NCI-H82 treated with DMSO at 0.1 percent for 48 hours (cell line): ENCODE data around the gene GGACT.

Experiments
- DNase-seq: peaks from one replicate; lab custom pipeline; 2025; ENCODE audit not compliant: unreplicated experiment; lab: John Stamatoyannopoulos, UW

Gene GGACT

DNA sequence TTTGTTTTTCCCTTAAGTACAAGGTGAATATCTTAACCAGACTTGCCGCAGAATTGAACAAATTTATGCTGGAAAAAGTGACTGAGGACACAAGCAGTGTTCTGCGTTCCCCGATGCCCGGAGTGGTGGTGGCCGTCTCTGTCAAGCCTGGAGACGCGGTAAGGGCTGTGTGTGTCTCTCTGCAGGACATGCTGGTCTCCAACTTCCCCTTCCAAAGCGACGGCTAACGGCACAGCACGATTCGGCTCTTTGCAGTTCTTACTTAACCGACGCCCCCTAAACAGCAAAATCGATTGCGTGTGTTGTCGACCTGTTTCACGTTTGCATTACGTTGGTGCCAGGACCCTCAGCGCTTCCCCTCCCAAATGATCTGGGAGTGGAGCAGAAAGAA is 73.2 kb downstream of the GGACT start:
- no peak for DNase-seq

DNA sequence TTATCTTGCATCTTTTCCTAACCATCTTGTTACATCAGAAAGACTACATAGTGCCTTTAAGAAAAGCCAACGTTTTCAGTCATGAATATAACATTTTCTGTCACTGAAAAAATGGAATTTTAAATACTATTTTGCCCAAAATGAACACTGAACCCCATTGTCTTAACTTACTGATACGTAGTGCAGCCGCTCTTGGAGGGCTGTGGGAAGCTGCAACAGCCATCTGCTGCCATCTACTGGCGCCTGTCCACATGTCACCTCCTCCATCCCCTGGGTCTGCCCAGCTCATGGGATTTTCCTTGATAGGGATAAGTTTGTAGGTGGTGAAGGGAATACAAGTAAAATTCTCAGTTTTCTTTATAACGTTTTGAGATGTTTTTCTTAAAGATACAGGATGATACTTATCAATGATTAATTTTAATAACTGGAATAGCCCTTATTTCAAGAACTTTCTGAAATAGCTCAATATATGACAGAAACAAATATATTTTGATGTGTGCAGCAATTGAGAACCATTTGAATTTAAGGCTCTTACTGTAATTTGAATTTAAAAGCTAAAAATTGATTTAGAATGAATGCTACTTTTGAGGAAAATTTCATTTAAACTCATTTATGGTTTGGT is 73.7 kb downstream of the GGACT start:
- peak; percentile 54 for DNase-seq

- DNase-seq = no peak
Observed at GRCh38 chr13:100513987-100514670, 74.5 kb downstream of the GGACT start.

GRCh38 chr13:100513171-100513570 is 75.4 kb downstream of the GGACT start:
- DNase-seq = no peak

DNA sequence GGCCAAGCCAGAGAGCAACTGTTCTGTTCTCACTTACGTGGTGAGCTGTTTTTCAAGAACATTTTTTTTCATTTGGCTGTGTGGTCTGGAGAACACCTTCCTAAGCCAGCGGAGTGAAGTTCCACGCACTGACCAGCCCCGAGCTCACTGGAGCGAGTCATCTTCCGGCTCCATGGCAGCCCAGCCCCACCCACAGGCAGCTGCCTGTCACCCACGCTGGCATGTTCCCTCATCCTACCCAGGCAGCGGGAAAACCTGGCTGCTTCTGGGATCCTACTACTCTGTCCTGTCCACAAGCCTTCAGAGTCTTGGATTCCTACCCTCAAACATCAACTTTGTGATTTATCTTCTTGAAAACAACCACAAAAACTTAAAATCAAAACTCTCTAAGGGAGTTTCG is 76.2 kb downstream of the GGACT start:
- DNase-seq = no peak

- DNase-seq = no peak
Observed at GRCh38 chr13:100511466-100511865, 77.1 kb downstream of the GGACT start.

DNA sequence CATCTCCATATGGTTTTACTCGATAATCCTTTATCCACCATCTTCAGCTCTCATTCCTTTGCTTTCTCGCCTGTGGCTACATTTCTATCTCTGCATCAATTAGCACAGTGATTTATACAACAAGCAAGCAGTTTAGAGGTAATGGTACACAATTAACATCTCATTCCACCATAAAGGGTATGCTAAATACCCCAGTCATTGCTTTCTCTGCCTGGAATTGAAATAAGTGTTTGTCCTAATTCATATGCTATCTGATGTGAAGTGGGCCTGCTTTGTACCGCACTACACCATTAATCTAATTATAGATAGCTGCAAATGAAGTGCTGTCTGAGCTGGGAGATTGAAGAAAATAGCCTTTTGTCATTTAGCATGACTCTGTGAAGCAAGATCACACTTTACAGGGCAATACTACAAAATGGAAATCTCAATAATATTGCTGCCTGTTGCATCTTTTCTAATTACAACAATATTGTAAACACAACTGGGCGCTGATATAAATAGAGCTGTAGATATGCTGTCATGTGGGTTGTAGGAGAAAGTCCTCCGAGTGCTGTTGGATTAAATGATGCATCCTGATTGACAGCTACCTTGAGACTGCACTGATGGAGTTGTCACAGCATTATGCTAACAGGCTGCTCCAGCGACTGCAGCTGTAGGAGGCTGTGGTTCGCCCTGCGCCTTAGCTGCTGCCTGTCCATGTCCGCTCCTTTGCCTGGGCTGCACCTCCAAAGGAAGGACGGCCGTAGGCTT is 78.2 kb downstream of the GGACT start:
- DNase-seq = peak; percentile 24

- DNase-seq = no peak
Observed at GRCh38 chr13:100508996-100509395, 79.6 kb downstream of the GGACT start.

- DNase-seq = no peak
Observed at GRCh38 chr13:100508455-100508854, 80.1 kb downstream of the GGACT start.

DNA sequence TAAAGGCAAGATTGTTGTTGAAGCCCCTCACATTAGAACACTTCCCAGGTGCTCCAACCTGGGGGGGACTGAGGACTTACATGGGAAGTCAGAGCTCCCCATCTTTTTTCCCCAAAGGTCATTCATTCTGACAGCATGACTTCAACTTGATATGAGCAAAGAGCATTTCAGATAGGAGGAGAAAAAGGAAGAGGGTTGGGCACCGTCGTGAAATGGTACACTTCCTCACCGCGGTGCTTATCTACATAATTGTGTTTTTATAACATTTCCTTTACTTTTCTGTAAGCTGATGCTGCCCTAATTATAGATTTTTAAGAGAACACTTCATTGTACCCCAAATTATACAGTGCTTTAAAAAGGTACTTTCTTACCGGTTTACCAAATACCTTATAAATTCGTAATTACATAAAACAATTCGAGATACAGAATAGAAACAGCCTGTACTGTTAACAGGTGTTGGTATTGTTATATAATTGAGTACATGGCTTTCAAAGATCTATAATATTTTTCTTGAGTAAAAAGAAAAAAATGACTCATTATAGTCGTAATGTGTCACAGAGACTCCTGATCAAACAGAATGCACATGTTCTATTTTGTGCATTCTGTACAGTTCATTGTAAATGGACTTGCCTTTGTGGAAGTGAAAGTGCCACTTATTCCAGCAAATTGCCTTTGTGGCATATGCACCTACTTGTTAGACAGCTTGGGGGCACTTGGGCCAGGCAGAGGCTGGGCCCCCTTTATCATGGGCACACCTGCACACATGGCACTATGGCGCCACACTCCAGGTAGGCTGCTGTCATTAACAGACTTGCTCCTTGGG is 81.8 kb downstream of the GGACT start:
- DNase-seq = no peak

DNA sequence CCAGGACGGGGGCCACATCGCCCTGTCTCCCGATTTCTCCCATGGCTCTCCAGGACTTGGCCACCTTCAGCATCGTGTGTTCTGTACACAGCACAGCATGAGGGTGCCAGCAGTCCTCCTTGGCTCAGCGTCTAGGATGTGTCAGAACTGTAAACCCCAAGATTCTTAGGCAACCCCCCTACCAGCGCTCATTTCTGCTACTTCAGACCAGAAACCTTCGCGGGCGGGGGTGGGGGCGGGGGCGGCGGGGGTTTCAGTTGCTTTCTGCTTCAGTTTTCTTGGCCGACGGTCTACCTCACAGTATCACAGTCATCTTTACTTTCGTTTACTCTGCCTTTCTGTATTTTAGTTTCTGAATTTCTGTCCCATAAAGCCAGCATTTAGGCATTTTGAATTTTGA is 82.4 kb downstream of the GGACT start:
- no peak for DNase-seq

DNA sequence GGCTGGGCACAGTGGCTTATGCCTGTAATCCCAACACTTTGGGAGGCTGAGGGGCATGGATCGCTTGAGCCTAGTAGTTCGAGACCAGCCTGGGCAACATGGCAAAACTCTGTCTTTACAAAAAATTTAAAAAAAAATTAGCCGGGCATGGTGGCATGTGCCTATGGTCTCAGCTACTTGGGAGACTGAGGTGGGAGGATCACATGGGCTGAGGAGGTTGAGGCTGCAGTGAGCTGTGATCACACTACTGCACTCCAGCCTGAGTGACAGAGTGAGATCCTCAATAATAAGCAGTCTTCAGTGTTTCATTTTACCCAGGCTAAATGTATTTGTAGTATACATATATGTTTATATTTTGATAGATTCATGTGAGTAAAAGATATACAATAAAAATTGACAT is 85.0 kb downstream of the GGACT start:
- no peak for DNase-seq

GRCh38 chr13:100502446-100502845 is 86.1 kb downstream of the GGACT start:
- DNase-seq = no peak

DNA sequence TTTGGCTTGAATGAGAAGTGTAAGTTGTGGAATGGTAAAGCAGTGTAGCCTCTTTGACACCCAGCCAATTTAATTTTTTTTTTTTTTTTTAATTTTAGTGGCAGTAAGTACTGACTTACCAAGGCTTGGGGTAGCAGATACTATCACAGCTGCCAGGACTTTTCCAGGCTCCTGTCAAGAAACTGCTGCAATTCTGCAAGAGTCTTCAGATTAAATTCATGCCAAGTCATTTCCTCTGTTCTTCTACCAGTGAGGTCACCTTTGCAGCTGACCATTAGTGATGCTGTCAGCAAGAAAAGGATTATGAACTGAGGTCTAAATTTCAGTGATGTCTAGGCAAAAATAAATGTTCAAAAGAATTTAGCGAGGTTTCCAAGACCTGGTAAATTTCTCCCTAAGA is 91.2 kb downstream of the GGACT start:
- DNase-seq = no peak

DNA sequence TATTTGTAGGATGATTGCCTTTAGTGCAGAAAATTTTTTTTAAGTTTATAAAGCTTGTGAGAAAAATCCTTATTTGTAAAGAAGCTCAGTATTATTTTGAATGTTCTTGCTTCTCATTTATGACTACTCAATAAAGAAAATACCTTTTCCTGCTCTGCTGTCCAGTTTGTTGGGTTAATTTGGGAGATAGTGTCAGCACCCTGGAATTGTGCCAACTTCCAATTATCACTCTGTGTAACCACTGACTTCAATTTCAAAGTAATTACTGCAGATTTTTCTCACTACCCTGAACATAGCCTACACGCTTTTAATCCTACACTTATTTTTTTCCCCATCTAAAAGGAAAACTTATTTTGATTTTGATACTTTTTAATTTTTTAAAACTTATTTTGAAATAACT is 93.1 kb downstream of the GGACT start:
- no peak for DNase-seq

- DNase-seq = no peak
Observed at GRCh38 chr13:100493418-100493817, 95.2 kb downstream of the GGACT start.

GRCh38 chr13:100491164-100491842 is 97.3 kb downstream of the GGACT start:
- DNase-seq = no peak

- DNase-seq = no peak
Observed at GRCh38 chr13:100490692-100491091, 97.9 kb downstream of the GGACT start.

DNA sequence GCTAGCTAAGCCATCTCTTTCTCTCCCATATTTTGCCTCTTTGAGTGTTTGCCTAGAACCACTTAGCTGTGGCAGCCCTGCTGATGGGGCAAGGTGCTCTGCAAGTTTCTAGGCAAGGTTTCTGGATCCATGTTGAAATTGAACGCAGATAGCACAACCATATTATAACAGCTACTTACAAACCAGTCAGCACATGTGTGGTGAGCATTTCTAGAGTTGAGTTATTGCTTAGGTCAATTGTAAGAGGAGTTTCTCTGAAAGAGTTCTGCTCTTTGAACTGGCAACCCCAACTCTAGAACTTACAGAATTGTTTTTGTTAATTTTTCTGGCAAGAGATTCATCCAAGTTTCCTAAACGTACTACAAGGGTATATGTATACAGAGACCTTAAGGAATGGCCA is 103.3 kb downstream of the GGACT start:
- no peak for DNase-seq

- DNase-seq = no peak
Observed at GRCh38 chr13:100484702-100485101, 103.9 kb downstream of the GGACT start.

GRCh38 chr13:100483841-100484381 is 104.7 kb downstream of the GGACT start:
- no peak for DNase-seq
